Lung (tissue), 12 donors: Measurements from ENCODE around the gene AQP12A. TPM values are rescaled to one million over a fixed set of nuclear protein-coding genes. Genes with fewer than 3 reads are reported as not detected.

Source experiments
- ATAC-seq: fragments of 200-7000 bp; cut with Tn5 transposase; one replicate; pipeline ENCODE4 v1.9.1; 2020; ENCODE audit warnings: moderate number of reproducible peaks; ENCODE audit not compliant: insufficient read depth, low FRiP score
- DNase-seq, 3 donors: peaks; one replicate each; pipeline ENCODE4 v3.0.0-alpha.2; 2013 to 2017
- H3K27ac ChIP-seq, 2 donors: one replicate each; pipeline ENCODE4 v1.5.1; 2013; ENCODE audit warnings: mild to moderate bottlenecking in 2 of 2, moderate library complexity in 2 of 2, control low read depth in 1 of 2, inconsistent platforms in 1 of 2, low read depth in 1 of 2, low read length in 1 of 2
- H3K27me3 ChIP-seq, 3 donors: one replicate each; pipeline ENCODE4 v1.5.1; 2013; ENCODE audit warnings: low read length in 2 of 3; ENCODE audit not compliant: control insufficient read depth in 3 of 3, insufficient read depth in 3 of 3
- H3K36me3 ChIP-seq, 4 donors: one replicate each; pipeline ENCODE4 v1.5.1; 2013; ENCODE audit warnings: low read length in 4 of 4, mild to moderate bottlenecking in 1 of 4, moderate library complexity in 1 of 4; ENCODE audit not compliant: control insufficient read depth in 4 of 4, insufficient read depth in 4 of 4
- H3K4me1 ChIP-seq, 5 donors: one replicate each; pipeline ENCODE4 v1.5.1; 2013; ENCODE audit warnings: low read length in 5 of 5, mild to moderate bottlenecking in 2 of 5, moderate library complexity in 1 of 5; ENCODE audit not compliant: control insufficient read depth in 5 of 5, insufficient read depth in 5 of 5
- H3K4me3 ChIP-seq: one replicate; pipeline ENCODE4 v1.5.1; 2013; ENCODE audit warnings: mild to moderate bottlenecking, control low read depth, moderate library complexity
- H3K9ac ChIP-seq, 2 donors: one replicate each; pipeline ENCODE4 v1.5.1; 2013; ENCODE audit warnings: low read length in 2 of 2, control low read depth in 1 of 2; ENCODE audit not compliant: insufficient read depth in 1 of 2
- H3K9me3 ChIP-seq, 4 donors: one replicate each; pipeline ENCODE4 v1.5.1; 2013; ENCODE audit warnings: low read length in 3 of 4, mild to moderate bottlenecking in 1 of 4, moderate library complexity in 1 of 4; ENCODE audit not compliant: control insufficient read depth in 4 of 4, insufficient read depth in 3 of 4
- CTCF ChIP-seq: IDR thresholded peaks from 2 replicates; pipeline ENCODE4 v1.5.1; 2012; ENCODE audit warnings: mild to moderate bottlenecking; ENCODE audit errors: control extremely low read depth, extremely low read depth
- WGBS, 2 donors: extraction: QIAGEN DNeasy Blood & Tissue Kit; methylation state at CpG; one replicate each; pipeline ENCODE4 v1.1.7; 2013; 5-methylcytosine and 5-hydroxymethylcytosine counted together
- polyA plus RNA-seq, 2 donors: library from polyadenylated mRNA; stranded (reverse); fragments of 200-250 nt; gene quantifications; one replicate each; pipeline ENCODE4 v1.2.1, GENCODE V29; 2013
- total RNA-seq, 2 donors: library from RNA; depleted of rRNA in 1 of 2; stranded (reverse); fragments of >200 nt in 1 of 2; gene quantifications; one replicate each; pipeline ENCODE4 v1.2.1, GENCODE V29; 2014 to 2021
- donor health status: control.
- donor health status: control.
- donor health status: Bipolar disorder and iron deficiency.
- donor health status: healthy.
- donor health status: DM: yes; HTN: yes; CAD: no.

AQP12A gene
- total and polyA plus RNA-seq, 4 donors, result not detected

- Histone ChIP-seq H3K9me3 (no peaks in the 10 kb centered on the region), H3K4me3 (no peak overlapping the region), H3K27me3 (peaks cover 0 to 2% (median 0%) of the 10 kb centered on the region in 3 donors), H3K4me1 (no peaks in the 10 kb centered on the region), H3K27ac (no peak overlapping the region), H3K9ac (no peak overlapping the region), H3K36me3 (no peaks in the 10 kb centered on the region)
- DNase-seq, result no peak
- ATAC-seq, result no peak
- 87 to 88% methylated on average over 9 of the region's 9 CpGs for WGBS, 2 donors
- no peak for TF ChIP-seq CTCF
Measured at GRCh38 chr2:240711296-240711695, 19.6 kb downstream of the AQP12A start.

- WGBS, 2 donors, result 80 to 85% methylated on average over 5 of the region's 5 CpGs
- no peak for DNase-seq
- no peaks in the 10 kb centered on the region for H3K9me3 ChIP-seq
- H3K27me3 ChIP-seq, result peaks cover 0 to 2% (median 0%) of the 10 kb centered on the region in 3 donors
- H3K27ac ChIP-seq, result no peak overlapping the region
- no peaks in the 10 kb centered on the region for H3K4me1 ChIP-seq
- no peak overlapping the region for H3K9ac ChIP-seq
- no peak for TF ChIP-seq CTCF
- no peaks in the 10 kb centered on the region for H3K36me3 ChIP-seq
- ATAC-seq, result no peak
- H3K4me3 ChIP-seq, result no peak overlapping the region
Measured at GRCh38 chr2:240711701-240712100, 20.0 kb downstream of the AQP12A start.

- 89 to 95% methylated on average over 9 of the region's 9 CpGs for WGBS, 2 donors
- TF ChIP-seq CTCF, result no peak
- Histone ChIP-seq H3K9ac (no peak overlapping the region), H3K27me3 (peaks cover 0 to 2% (median 0%) of the 10 kb centered on the region in 3 donors), H3K27ac (no peak overlapping the region), H3K36me3 (no peaks in the 10 kb centered on the region), H3K4me3 (no peak overlapping the region), H3K4me1 (no peaks in the 10 kb centered on the region), H3K9me3 (no peaks in the 10 kb centered on the region)
- ATAC-seq, result no peak
- no peak for DNase-seq
Measured at GRCh38 chr2:240712121-240712520, 20.5 kb downstream of the AQP12A start.

GRCh38 chr2:240713071-240713927, 21.6 kb downstream of the AQP12A start:
- ATAC-seq (no peak), DNase-seq (no peak)
- H3K9me3 ChIP-seq, result no peaks in the 10 kb centered on the region
- no peak overlapping the region for H3K27ac ChIP-seq
- 88 to 93% methylated on average over 25 of the region's 25 CpGs for WGBS, 2 donors
- H3K36me3 ChIP-seq, result no peaks in the 10 kb centered on the region
- H3K4me1 ChIP-seq, result no peaks in the 10 kb centered on the region
- H3K27me3 ChIP-seq, result peaks cover 0 to 2% (median 0%) of the 10 kb centered on the region in 3 donors
- TF ChIP-seq CTCF, result no peak
- H3K9ac ChIP-seq, result no peak overlapping the region
- no peak overlapping the region for H3K4me3 ChIP-seq
